ENCODE measurements around the gene DENND5B.
"Not testable (repeated sequence)": the region's sequence is repeated elsewhere in the genome, so short reads cannot be mapped to it uniquely, and the experiment has no call there.

DENND5B gene

DNA sequence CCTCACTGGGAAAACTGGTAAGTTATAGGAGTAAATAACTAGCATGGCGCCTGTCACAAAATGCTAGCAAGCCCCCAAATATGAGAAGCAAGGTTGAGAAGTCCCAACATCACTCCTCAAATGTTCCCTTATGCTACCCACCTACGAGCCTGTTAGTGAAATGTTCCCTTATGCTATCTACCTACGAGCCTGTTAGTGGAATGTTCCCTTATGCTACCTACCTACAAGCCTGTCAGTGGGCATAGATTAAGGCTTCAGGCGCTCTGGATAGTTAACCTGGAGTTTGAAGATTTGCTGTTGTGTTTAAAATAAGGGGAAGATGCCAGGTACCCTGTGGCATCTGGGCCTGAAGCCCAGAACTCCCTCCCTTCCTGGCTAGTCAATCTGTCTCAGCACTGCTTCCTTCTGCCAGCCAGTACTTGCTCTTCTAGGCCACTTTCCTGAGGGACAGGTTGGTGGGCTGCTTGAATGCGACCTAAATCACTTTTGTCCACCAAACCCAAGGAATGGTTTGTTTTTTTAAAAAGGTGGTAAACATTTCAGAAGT, 197.9 kb downstream of the DENND5B start:
- Mint-ChIP-seq H3K27ac (no peak overlapping the region), H3K4me1 (ENCODE audit: low read depth) (no peaks in the 10 kb centered on the region), H3K36me3 (ENCODE audit: low read depth) (no peaks in the 10 kb centered on the region), H3K9me3 (no peaks in the 10 kb centered on the region), H3K4me3 (no peak overlapping the region), H3K27me3 (ENCODE audit: low read depth) (peaks cover 8% of the 10 kb centered on the region)

DNA sequence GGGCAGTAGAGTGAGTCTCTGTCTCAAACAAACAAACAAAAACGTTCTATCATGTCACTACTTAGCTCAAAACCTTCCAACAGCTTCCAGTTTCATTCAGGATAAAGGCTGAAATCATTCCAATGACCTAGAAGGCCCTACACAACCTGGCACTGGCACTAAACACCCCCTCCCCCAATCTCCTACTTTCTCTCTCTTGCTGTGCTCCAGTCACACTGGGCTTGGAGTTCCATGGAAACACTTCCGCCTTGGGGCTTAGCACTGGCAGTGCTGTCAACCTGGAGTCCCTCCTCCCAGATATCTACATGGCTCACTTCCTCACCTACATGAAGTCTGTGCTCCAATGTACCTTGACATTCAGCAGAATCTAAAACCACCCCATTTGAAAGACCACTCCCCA, 199.9 kb downstream of the DENND5B start:
- H3K4me1 Mint-ChIP-seq (ENCODE audit: low read depth), result no peaks in the 10 kb centered on the region
- H3K27ac Mint-ChIP-seq, result no peak overlapping the region
- H3K4me3 Mint-ChIP-seq, result no peak overlapping the region
- H3K9me3 Mint-ChIP-seq, result no peaks in the 10 kb centered on the region
- H3K27me3 Mint-ChIP-seq (ENCODE audit: low read depth), result peaks cover 14% of the 10 kb centered on the region
- H3K36me3 Mint-ChIP-seq (ENCODE audit: low read depth), result no peaks in the 10 kb centered on the region

DNA sequence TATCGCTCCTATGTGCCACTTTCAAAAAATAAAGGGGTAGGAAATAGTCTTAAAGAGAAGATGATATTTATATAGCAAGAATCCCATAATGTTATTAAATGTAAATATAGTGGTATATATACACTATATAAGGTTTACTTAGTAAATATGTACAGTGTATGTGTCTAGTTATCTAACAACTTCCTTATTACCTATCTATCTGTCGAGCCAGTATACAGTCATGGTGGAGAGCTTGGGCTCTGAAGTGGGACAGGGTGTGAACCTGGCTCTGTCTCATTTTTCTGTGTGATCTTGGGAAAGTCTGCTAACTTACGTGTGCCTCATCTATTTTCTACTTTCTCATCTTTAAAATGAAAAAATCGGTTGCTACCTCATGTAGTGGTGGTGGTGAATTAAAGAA, 202.2 kb downstream of the DENND5B start:
- Mint-ChIP-seq H3K36me3 (ENCODE audit: low read depth) (no peaks in the 10 kb centered on the region), H3K27ac (no peak overlapping the region), H3K4me1 (ENCODE audit: low read depth) (no peaks in the 10 kb centered on the region), H3K4me3 (no peak overlapping the region), H3K27me3 (ENCODE audit: low read depth) (peaks cover 14% of the 10 kb centered on the region), H3K9me3 (no peaks in the 10 kb centered on the region)

DNA sequence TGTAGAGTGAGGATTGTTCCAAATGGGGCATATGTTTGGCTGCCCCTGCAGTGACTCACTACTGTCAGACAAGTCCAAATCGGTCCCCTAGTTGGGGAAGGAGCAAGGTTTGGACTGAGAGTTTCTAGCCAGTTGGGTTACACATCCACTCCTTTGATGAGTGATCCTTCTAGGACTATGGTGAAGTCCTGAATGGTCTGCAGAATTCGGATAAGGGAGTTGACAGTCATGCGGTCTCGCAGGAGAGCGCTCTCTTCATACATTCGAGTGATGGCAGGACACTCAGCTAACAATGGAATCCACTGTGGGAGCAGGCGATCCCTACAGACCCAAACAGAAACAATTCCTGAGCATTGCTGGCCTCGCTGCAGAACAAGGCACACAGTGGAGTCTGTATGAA, 203.5 kb downstream of the DENND5B start:
- Mint-ChIP-seq H3K4me1 (ENCODE audit: low read depth) (no peaks in the 10 kb centered on the region), H3K27ac (no peak overlapping the region), H3K4me3 (no peak overlapping the region), H3K27me3 (ENCODE audit: low read depth) (peaks cover 14% of the 10 kb centered on the region), H3K36me3 (ENCODE audit: low read depth) (no peaks in the 10 kb centered on the region), H3K9me3 (no peaks in the 10 kb centered on the region)

DNA sequence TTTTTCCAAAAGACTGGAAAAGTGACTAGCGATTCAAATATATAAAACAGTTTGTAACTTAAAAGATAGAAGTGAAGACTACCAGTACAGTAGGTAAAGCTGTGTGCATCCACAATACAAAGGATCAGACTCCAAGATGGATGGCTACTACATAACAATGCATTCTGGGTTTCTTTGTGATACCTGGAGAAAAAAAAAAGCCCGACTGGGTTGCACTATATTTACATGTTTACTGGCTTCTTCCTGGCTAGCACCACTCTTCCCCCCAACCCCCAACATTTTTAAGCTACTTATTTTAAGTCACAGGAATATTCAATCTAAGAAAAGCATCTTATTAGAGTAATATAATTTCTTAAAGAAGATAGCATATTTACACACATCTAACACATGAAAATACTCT, 203.9 kb downstream of the DENND5B start:
- Mint-ChIP-seq H3K4me3 (no peak overlapping the region), H3K36me3 (ENCODE audit: low read depth) (no peaks in the 10 kb centered on the region), H3K9me3 (no peaks in the 10 kb centered on the region), H3K4me1 (ENCODE audit: low read depth) (no peaks in the 10 kb centered on the region), H3K27me3 (ENCODE audit: low read depth) (peaks cover 14% of the 10 kb centered on the region), H3K27ac (no peak overlapping the region)

DNA sequence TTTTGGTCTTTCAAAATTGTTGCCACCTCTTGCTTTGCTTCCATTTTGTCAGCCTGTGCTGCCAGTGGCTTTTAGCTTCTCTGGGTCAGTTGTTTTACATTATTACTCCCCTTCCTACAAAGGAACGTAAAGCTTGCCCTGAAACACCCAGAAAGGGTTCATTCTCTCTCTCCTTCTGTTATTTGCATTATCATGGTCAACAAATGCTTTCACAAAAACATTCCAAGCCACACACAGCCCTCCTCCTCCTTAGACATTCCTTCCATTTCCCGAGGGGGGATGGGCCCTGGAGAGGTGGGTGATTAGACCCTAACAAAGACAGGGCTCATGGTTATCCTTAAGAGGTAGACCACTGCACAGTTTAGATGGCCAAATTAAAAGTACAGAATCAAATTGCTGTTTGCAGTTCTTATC, 204.6 kb downstream of the DENND5B start:
- H3K27me3 Mint-ChIP-seq (ENCODE audit: low read depth), result peaks cover 14% of the 10 kb centered on the region
- H3K4me3 Mint-ChIP-seq, result no peak overlapping the region
- H3K36me3 Mint-ChIP-seq (ENCODE audit: low read depth), result no peaks in the 10 kb centered on the region
- no peaks in the 10 kb centered on the region for H3K9me3 Mint-ChIP-seq
- no peak overlapping the region for H3K27ac Mint-ChIP-seq
- no peaks in the 10 kb centered on the region for H3K4me1 Mint-ChIP-seq (ENCODE audit: low read depth)

DNA sequence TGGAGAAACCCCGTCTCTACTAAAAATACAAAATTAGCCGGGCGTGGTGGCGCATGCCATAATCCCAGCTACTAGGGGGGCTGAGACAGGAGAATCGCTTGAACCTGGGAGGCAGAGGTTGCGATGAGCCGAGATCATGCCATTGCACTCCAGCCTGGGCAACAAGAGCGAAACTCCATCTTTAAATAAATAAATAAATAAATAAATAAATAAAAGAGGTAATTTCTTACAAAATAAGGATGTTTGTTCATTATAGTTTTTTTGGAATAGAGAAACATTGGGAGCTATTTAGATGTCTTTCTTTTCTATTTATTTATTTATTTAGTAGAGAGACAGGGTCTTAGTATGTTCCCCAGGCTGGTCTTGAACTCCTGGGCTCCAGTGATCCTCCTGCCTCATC, 213.7 kb downstream of the DENND5B start:
- H3K27me3 Mint-ChIP-seq (ENCODE audit: low read depth); H3K36me3 Mint-ChIP-seq (ENCODE audit: low read depth); H3K9me3 Mint-ChIP-seq; H3K27ac Mint-ChIP-seq; H3K4me3 Mint-ChIP-seq; H3K4me1 Mint-ChIP-seq (ENCODE audit: low read depth): not testable (repeated sequence)

DNA sequence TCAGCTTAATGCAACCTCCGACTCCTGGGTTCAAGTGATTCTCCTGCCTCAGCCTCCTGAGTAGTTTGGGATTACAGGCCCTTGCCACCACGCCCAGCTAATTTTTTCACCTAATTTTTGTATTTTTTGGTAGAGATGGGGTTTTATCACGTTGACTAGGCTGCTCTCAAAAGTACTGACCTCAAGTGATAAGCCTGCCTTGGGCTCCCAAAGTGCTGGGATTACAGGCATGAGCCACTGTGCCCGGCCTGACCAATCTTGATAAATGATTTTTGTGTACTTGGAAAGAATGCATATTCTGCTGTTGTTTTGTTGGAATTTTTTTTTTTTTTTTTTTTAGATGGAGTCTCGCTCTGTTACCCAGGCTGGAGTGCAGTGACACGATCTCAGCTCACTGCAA, 215.5 kb downstream of the DENND5B start:
- H3K4me1 Mint-ChIP-seq (ENCODE audit: low read depth); H3K36me3 Mint-ChIP-seq (ENCODE audit: low read depth); H3K27ac Mint-ChIP-seq; H3K27me3 Mint-ChIP-seq (ENCODE audit: low read depth); H3K4me3 Mint-ChIP-seq; H3K9me3 Mint-ChIP-seq: not testable (repeated sequence)

DNA sequence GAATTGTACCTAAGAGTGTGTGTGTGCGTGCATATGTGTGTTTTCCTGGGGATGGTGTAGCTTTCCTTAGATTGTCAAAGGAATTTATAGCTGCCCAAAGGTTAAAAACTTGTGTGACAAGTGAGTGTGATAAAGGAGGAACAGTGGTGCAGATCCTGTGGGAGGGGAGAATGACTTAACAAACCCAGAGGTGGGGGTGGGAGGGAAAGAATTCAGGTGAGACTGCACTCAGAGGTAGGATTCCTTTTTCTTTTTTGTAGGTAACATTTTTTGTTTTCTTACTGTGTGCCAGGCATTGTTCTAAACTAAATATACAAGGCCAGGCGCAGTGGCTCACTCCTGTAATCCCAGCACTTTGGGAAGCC, 219.7 kb downstream of the DENND5B start:
- H3K27ac Mint-ChIP-seq, result no peak overlapping the region
- no peak overlapping the region for H3K4me3 Mint-ChIP-seq
- H3K9me3 Mint-ChIP-seq, result no peaks in the 10 kb centered on the region
- H3K4me1 Mint-ChIP-seq (ENCODE audit: low read depth), result no peaks in the 10 kb centered on the region
- no peaks in the 10 kb centered on the region for H3K36me3 Mint-ChIP-seq (ENCODE audit: low read depth)
- H3K27me3 Mint-ChIP-seq (ENCODE audit: low read depth), result peaks cover 6% of the 10 kb centered on the region

DNA sequence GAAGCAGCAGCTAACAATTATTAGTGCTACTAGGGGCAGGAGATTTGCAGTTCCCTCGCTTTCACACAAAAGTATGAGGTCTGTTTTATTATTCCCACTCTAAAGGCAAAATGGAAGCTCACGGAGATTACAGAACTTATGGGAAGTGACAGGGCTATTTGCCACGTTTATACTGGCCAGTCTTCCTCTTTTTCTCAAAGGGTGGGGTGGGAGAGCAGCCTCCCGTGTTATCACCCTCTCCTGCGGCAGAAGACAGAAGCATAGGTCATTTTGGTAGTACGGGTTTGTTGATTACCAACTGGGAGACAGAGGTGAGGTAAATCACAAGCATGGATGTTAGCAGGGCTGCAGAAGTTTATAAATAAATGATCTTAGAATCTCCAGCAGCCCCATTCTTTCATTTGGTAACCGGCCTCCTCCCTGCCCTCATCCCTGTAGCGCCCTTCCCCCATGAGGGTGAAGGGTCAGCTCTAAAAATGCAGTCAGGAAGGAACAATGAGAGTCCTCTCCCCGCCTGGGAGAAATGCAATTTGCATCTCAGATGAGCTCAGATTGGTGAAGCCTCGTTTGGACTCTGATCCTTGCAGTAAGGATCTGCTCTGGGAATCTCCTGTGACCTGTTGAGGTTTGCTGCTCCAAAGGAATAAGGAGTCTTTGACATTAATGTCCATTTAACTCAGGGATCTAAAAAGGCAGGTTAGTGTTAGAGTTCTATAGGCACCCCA, 220.2 kb downstream of the DENND5B start:
- H3K27ac Mint-ChIP-seq, result no peak overlapping the region
- H3K27me3 Mint-ChIP-seq (ENCODE audit: low read depth), result peaks cover 6% of the 10 kb centered on the region
- H3K36me3 Mint-ChIP-seq (ENCODE audit: low read depth), result no peaks in the 10 kb centered on the region
- no peaks in the 10 kb centered on the region for H3K9me3 Mint-ChIP-seq
- no peak overlapping the region for H3K4me3 Mint-ChIP-seq
- no peaks in the 10 kb centered on the region for H3K4me1 Mint-ChIP-seq (ENCODE audit: low read depth)

DNA sequence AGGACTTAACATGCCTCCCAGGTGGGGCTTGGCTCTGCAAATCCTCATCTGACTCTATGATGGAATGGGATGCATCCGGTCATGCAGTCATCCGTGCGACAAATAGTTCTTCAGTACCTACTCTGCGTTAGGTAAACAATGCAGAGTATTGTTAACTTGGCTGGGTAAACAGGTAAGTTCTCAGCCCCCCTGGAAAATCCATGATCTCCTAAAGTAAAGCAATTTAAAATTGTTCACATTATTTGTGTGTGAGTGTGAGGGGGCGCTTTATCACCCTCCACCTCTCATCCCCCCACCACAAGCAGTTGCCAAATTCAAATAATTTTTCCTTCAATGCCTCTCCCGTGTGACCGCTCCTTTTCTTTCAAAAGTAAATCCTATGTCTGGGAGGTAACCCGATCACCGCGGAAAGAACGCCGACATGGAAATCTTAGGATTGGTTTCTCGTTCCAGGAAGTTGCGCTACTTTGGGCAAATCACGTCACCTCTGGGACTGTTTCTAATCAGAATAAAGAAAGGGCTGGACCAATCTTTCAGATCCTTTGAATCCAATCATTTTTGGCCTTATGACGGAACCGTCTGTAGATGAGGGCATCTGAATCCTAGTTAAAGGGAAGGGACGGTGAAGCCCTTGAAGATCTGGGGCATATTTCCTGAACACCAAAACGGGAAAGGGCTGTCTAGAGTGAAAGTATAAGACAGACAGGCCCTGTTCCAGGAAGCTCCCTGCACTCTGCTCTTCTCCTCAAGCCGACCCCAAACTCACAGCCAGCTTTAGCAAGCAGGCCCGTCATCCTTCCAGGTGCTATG, 221.0 kb downstream of the DENND5B start:
- Mint-ChIP-seq H3K36me3 (ENCODE audit: low read depth) (no peaks in the 10 kb centered on the region), H3K4me1 (ENCODE audit: low read depth) (no peaks in the 10 kb centered on the region), H3K27me3 (ENCODE audit: low read depth) (peaks cover 6% of the 10 kb centered on the region), H3K27ac (no peak overlapping the region), H3K9me3 (no peaks in the 10 kb centered on the region), H3K4me3 (no peak overlapping the region)

DNA sequence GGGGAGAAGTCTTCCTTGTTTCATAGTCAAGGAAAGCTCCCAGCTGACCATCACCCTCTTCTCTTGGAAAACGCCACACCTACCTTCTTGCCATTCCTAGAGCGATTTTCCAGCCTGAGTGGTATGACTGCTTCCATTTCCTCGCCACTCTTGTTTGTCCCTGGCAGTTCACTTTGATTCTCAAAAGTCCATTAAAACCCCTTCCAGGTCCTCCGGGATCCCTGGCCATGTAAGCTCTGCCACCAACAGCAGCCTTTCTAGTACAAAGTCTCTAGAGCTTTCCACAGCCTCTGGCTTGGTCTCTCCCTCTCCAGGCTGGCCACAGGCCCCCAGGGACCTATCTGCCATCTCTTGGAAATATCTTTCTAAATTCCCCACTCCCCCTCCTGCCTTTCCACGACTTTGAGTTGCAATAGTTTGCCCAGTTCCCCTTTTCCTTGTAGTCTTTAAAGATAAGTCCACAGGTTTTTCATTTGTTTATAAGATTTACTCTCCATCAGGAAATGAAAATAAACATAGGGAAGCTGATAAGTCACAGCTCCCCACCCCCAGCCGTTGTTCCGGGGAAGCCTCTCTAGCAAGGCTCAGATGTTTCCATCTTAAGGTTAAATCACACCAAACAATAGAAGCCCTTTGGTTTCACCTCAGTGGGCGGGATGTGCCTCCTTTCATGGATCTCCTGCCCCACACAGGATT, 222.1 kb downstream of the DENND5B start:
- Mint-ChIP-seq H3K27me3 (ENCODE audit: low read depth) (peaks cover 6% of the 10 kb centered on the region), H3K27ac (no peak overlapping the region), H3K4me3 (no peak overlapping the region), H3K4me1 (ENCODE audit: low read depth) (peaks cover under 1% of the 10 kb centered on the region), H3K9me3 (no peaks in the 10 kb centered on the region), H3K36me3 (ENCODE audit: low read depth) (no peaks in the 10 kb centered on the region)

DNA sequence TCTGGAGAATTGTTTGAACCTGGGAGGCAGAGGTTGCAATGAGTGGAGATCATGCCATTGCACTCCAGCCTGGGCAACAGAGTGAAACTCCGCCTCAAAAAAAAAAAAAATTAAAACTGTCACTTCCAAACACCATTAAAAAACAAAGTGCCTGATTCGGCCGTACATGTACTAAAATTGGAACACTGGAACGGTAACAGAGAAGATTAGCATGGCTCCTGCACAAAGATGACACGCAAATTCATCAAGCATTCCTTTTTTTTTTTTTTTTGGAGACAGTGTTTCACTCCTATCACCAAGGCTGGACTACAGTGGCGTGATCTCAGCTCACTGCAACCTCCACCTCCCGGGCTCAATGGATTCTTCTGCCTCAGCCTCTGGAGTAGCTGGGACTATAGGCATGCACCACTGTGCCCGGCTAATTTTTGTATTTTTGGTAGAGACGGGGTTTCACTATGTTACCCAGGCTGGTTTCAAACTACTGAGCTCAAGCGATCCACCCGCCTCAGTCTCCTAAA, 224.8 kb downstream of the DENND5B start:
- no peaks in the 10 kb centered on the region for H3K9me3 Mint-ChIP-seq
- no peaks in the 10 kb centered on the region for H3K36me3 Mint-ChIP-seq (ENCODE audit: low read depth)
- no peak overlapping the region for H3K4me3 Mint-ChIP-seq

DNA sequence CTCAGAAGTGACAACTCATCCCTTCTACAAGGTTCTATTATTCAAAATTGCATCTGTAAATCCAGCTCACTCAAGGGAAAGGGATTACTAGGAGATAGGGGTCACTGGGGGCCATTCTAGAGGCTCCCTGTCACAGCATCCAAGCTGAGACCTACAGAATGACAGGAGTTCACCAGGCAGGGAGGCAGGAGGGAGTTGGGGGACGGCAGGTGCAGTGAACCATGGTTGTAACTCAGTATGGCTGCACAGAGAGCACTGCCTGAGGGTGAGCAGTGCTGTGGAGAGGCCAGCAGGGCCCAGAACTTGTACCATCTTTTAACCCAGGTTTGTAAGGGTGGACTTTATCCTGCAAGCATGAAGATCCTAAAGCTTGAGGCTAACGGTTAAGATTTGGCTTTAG, 227.1 kb downstream of the DENND5B start:
- Mint-ChIP-seq H3K4me3 (no peak overlapping the region), H3K9me3 (no peaks in the 10 kb centered on the region), H3K4me1 (ENCODE audit: low read depth) (peaks cover 21% of the 10 kb centered on the region), H3K27ac (no peak overlapping the region), H3K36me3 (ENCODE audit: low read depth) (no peaks in the 10 kb centered on the region), H3K27me3 (ENCODE audit: low read depth) (peaks cover 3% of the 10 kb centered on the region)

More for the DNA sequence above, 224.8 kb downstream of the DENND5B start:
- Mint-ChIP-seq H3K27ac (no peak overlapping the region), H3K27me3 (ENCODE audit: low read depth) (peaks cover 6% of the 10 kb centered on the region), H3K4me1 (ENCODE audit: low read depth) (peaks cover 21% of the 10 kb centered on the region)

Data from T-helper 1 cell treated with Interleukin-12 subunit alpha and Interleukin-12 subunit beta and Interleukin-4 antibody, amounts not matched to agents 30 μg/mL and 1 μg/mL, for 36 hours (primary cell).